Right lobe of liver (tissue), 4 donors: ENCODE results near the gene ABCC3.

Experiments
- CTCF ChIP-seq, 4 donors: fragments of 200-600 bp in 3 of 4; fragments of 450-650 bp in 1 of 4; IDR thresholded peaks; one replicate each; pipeline versions ENCODE4 v1.5.1 to v1.8.0; 2016 to 2022; ENCODE audit warnings: antibody characterized with exemption in 4 of 4, mild to moderate bottlenecking in 2 of 4
- POLR2A ChIP-seq: fragments of 450-650 bp; IDR thresholded peaks from one replicate; pipeline ENCODE4 v1.6.1; 2017; ENCODE audit warnings: antibody characterized with exemption, mild to moderate bottlenecking
- donor health status: DM: no; HTN: no; CAD: no.
- donor health status: DM: no; HTN: no; CAD: no.
- donor health status: DM: no; HTN: yes; CAD: no.

- TF ChIP-seq CTCF (IDR thresholded peaks at IDR 0.05) (no peak), POLR2A (no peak)
These were observed 49.6 kb downstream of the ABCC3 start for GRCh38 chr17:50684288-50684611.
